Colonic mucosa (tissue), 4 donors: Measurements from ENCODE around the gene TRAF2. TPM values are rescaled to one million over a fixed set of nuclear protein-coding genes. Genes with fewer than 3 reads are reported as not detected.

Source experiments
- DNase-seq: peaks from one replicate; pipeline ENCODE4 v3.0.0-alpha.2; 2020
- H3K27ac ChIP-seq: fragments of 200-600 bp; one replicate; pipeline ENCODE4 v1.8.0; 2021
- H3K27me3 ChIP-seq: fragments of 200-600 bp; one replicate; pipeline ENCODE4 v1.8.0; 2021
- H3K36me3 ChIP-seq: fragments of 200-600 bp; one replicate; pipeline ENCODE4 v1.8.0; 2021
- H3K4me1 ChIP-seq: fragments of 200-600 bp; one replicate; pipeline ENCODE4 v1.8.0; 2021; ENCODE audit warnings: mild to moderate bottlenecking
- H3K4me3 ChIP-seq: fragments of 200-600 bp; one replicate; pipeline ENCODE4 v1.8.0; 2021
- H3K9ac ChIP-seq, 2 donors: one replicate each; pipeline ENCODE4 v1.7.0; 2013; ENCODE audit warnings: control low read depth in 2 of 2, low read depth in 2 of 2, low read length in 2 of 2
- H3K9me3 ChIP-seq: fragments of 200-600 bp; one replicate; pipeline ENCODE4 v1.8.0; 2021
- intact Hi-C: fragments of 100-400 bp; cut with DNase I; formaldehyde crosslinking; loops from one replicate; pipeline ENCODE4 v1.14.1; 2022
- total RNA-seq, 2 donors: library from RNA; stranded (reverse); fragmentation: NEBNext Ultra II Directional in 1 of 2; extraction: Animal tissue kit (Norgen Biotek cat#: 25700) in 1 of 2; gene quantifications; one replicate each; pipeline ENCODE4 v1.2.1, GENCODE V29; 2021
- TF ChIP-seq, protein P1 (sequence below): fragments of 200-600 bp; IDR thresholded peaks from one replicate; pipeline ENCODE4 v1.8.0; 2022; ENCODE audit warnings: antibody characterized with exemption, mild to moderate bottlenecking
- donor health status: healthy.
- donor health status: DM: no; HTN: no; CAD: no.
- donor health status: DM: no; HTN: no; CAD: no.

TRAF2 gene
- total RNA-seq, 2 donors from 2014 or later, result 22.4 to 50.6 TPM

DNA sequence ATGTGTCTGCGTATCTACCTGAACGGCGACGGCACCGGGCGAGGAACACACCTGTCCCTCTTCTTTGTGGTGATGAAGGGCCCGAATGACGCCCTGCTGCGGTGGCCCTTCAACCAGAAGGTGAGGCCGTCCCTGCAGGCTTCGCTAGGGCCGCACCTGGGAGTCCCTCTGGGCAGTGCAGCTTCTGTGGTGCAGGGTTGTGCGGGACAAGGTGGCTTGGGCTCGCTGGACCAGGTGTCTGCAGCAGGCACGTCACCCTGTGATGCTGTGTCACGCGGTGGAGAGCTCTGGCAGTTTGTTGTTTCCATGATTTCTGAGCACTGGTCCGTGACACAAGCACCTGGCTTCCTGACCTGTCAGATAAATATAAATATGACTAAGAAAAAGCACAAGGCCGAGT lies 37.6 kb downstream of the TRAF2 start:
- Histone ChIP-seq H3K9ac (no peak overlapping the region), H3K27me3 (no peaks in the 10 kb centered on the region), H3K4me3 (no peak overlapping the region), H3K36me3 (peaks cover 15% of the 10 kb centered on the region), H3K27ac (no peak overlapping the region), H3K4me1 (no peaks in the 10 kb centered on the region), H3K9me3 (no peaks in the 10 kb centered on the region)
- TF ChIP-seq, protein P1, sequence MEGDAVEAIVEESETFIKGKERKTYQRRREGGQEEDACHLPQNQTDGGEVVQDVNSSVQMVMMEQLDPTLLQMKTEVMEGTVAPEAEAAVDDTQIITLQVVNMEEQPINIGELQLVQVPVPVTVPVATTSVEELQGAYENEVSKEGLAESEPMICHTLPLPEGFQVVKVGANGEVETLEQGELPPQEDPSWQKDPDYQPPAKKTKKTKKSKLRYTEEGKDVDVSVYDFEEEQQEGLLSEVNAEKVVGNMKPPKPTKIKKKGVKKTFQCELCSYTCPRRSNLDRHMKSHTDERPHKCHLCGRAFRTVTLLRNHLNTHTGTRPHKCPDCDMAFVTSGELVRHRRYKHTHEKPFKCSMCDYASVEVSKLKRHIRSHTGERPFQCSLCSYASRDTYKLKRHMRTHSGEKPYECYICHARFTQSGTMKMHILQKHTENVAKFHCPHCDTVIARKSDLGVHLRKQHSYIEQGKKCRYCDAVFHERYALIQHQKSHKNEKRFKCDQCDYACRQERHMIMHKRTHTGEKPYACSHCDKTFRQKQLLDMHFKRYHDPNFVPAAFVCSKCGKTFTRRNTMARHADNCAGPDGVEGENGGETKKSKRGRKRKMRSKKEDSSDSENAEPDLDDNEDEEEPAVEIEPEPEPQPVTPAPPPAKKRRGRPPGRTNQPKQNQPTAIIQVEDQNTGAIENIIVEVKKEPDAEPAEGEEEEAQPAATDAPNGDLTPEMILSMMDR, result no peak
- no peak for DNase-seq
- intact Hi-C loops, result no loop called here

DNA sequence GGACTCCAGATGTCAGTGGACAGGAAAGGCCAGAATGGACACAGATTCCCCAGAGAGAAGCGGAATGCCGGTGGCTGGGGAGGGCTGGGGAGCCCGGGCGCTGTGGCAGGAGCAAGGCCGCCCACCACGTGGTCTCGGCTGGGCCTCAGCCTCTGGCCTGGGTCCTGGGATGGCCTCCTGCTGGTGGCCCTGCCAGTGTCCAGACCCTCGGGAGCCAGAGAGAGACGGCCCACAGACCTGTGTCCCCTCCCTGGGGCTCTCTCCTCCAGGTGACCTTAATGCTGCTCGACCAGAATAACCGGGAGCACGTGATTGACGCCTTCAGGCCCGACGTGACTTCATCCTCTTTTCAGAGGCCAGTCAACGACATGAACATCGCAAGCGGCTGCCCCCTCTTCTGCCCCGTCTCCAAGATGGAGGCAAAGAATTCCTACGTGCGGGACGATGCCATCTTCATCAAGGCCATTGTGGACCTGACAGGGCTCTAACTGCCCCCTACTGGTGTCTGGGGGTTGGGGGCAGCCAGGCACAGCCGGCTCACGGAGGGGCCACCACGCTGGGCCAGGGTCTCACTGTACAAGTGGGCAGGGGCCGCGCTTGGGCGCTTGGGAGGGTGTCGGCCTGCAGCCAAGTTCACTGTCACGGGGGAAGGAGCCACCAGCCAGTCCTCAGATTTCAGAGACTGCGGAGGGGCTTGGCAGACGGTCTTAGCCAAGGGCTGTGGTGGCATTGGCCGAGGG lies 39.3 kb downstream of the TRAF2 start:
- Histone ChIP-seq H3K9ac (no peak overlapping the region), H3K4me1 (no peaks in the 10 kb centered on the region), H3K27ac (no peak overlapping the region), H3K4me3 (no peak overlapping the region), H3K27me3 (no peaks in the 10 kb centered on the region), H3K36me3 (peaks cover 8% of the 10 kb centered on the region), H3K9me3 (no peaks in the 10 kb centered on the region)
- TF ChIP-seq, protein P1, result no peak
- intact Hi-C loops, result no loop called here
- DNase-seq, result no peak

DNA sequence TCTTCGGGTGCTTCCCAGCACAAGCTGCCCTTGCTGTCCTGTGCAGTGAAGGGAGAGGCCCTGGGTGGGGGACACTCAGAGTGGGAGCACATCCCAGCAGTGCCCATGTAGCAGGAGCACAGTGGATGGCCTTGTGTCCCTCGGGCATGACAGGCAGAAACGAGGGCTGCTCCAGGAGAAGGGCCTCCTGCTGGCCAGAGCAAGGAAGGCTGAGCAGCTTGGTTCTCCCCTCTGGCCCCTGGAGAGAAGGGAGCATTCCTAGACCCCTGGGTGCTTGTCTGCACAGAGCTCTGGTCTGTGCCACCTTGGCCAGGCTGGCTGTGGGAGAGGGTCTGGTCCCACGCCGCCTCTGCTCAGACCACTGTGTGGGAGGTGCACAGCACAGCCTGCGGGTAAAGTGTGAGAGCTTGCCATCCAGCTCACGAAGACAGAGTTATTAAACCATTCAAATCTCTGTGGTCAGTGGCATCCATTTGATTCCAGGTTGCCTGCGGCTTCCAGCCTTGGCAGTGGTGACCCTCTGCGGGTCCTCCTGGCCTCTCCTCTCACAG lies 39.9 kb downstream of the TRAF2 start:
- TF ChIP-seq, protein P1, result no peak
- peaks cover 1% of the 10 kb centered on the region for H3K36me3 ChIP-seq

DNA sequence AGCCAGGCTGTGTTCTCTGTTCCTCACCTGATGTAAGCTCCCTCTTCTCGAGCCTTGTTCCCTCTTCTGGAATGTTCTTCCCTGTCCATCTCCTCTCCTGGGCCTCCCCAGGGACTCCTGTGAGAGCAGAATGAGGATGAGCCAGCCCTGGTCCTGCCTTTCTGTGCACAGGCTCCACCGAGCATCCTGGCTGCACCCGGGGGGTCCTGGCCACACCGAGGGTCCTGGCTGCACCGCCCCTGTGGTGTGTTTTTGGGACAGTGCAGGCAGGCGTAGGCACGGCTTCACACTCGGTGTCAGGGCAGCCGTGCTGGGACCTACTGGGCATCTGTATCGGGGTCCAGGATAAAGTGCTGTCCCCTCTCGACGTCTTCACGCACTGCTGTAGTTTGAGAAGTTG lies 40.4 kb downstream of the TRAF2 start:
- intact Hi-C loops, result no loop called here
- DNase-seq, result no peak
- TF ChIP-seq, protein P1, result no peak
- Histone ChIP-seq H3K27ac (no peak overlapping the region), H3K4me3 (no peak overlapping the region), H3K27me3 (no peaks in the 10 kb centered on the region), H3K9ac (no peak overlapping the region), H3K4me1 (no peaks in the 10 kb centered on the region), H3K36me3 (no peaks in the 10 kb centered on the region), H3K9me3 (no peaks in the 10 kb centered on the region)

More for the DNA sequence above, 39.9 kb downstream of the TRAF2 start:
- no peak for DNase-seq
- H3K4me3 ChIP-seq, result no peak overlapping the region
- H3K9me3 ChIP-seq, result no peaks in the 10 kb centered on the region
- H3K27me3 ChIP-seq, result no peaks in the 10 kb centered on the region
- intact Hi-C loops, result no loop called here
- no peaks in the 10 kb centered on the region for H3K4me1 ChIP-seq
- H3K27ac ChIP-seq, result no peak overlapping the region
- no peak overlapping the region for H3K9ac ChIP-seq

DNA sequence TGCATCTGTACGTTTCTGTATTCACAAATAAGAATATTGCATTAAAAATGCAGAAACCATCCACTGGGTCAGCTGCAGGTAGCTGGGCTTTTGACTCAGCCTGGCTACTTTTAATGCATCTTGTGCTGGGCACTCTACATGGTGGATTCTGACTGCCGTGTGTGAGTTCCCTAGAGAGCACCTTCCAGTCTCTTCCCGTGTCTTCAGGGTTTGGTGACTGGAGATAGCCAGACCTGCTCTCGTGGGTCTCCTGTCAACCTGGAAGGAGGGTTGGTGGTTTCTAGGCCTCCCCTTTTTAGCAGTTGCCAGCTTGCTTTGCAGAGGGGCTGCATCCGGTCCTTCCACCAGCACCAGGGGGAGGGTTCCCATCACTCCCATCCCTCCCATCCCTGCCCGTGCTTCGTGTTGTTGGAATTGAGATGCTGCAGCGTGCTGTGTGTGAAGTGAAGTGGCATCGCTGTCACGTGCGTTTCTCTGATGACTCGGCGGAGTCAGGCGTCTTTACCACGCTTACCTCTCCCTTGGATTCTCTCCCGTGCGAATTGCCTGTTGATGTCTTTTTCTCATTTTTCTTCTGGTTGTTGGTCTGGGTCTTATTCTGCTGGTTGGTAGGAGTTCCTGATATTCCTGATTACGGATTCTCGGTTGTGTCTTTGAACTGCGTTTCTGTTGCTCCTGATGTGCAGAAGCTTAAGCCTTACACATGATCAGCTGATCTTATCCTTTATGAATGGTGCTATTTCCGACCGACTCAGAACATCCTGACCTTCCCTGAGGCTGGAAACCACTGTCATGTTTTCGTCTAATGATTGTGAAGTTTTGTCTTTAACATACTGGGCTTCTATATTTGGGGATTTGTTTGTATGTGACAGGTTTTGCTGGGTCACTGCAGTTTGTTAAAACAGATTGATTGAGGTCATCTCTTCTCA lies 41.3 kb downstream of the TRAF2 start:
- Histone ChIP-seq H3K9me3 (no peaks in the 10 kb centered on the region), H3K27me3 (no peaks in the 10 kb centered on the region), H3K4me3 (no peak overlapping the region), H3K9ac (no peak overlapping the region), H3K4me1 (no peaks in the 10 kb centered on the region), H3K36me3 (no peaks in the 10 kb centered on the region), H3K27ac (no peak overlapping the region)
- TF ChIP-seq, protein P1, result no peak
- no peak for DNase-seq
- intact Hi-C loops, result no loop called here
